SK-MEL-5 (cell line): ENCODE data around the gene TTLL3. TPM values are rescaled to one million over a fixed set of nuclear protein-coding genes. Genes with fewer than 3 reads are reported as not detected.
"Not testable (repeated sequence)": the region's sequence is repeated elsewhere in the genome, so short reads cannot be mapped to it uniquely, and the experiment has no call there.

Experiments
- DNase-seq: peaks from one replicate; pipeline ENCODE4 v3.0.0-alpha.2; 2016; ENCODE audit warnings: low read depth, low spot score
- in situ Hi-C: cut with HindIII; loops from 2 replicates; pipeline ENCODE4 v1.10.0; 2016; ENCODE audit warnings: low sequenced_read_pairs, high pct_unique_total_duplicates, low pct_unique_long_range_greater_than_20kb
- total RNA-seq: library from RNA; depleted of rRNA; stranded (reverse); fragments of >200 nt; shearing (Covaris generic); gene quantifications from 2 replicates; pipeline ENCODE4 v1.2.3, GENCODE V29; 2014

TTLL3 gene
- total RNA-seq, 1 experiment from 2014 or later, result 4.2 TPM

GRCh38 chr3:9820543-9820942, 10.5 kb downstream of the TTLL3 start:
- no peak for DNase-seq
- in situ Hi-C loops, result loop anchor here (25.0 kb wide), 1 partner anchor 142 kb away; the partner anchor contains the start of gene PRRT3

GRCh38 chr3:9820946-9821345, 10.9 kb downstream of the TTLL3 start:
- in situ Hi-C loops, result loop anchor here (25.0 kb wide), 1 partner anchor 141 kb away; the partner anchor contains the start of gene PRRT3

GRCh38 chr3:9825451-9826040, 15.5 kb downstream of the TTLL3 start:
- no peak for DNase-seq
- in situ Hi-C loops, result no loop called here

More at GRCh38 chr3:9820946-9821345, 10.9 kb downstream of the TTLL3 start:
- DNase-seq, result peak; percentile 71

GRCh38 chr3:9826815-9827573, 16.9 kb downstream of the TTLL3 start:
- in situ Hi-C loops, result no loop called here
- peak; percentile 69 for DNase-seq

- DNase-seq, result no peak
- in situ Hi-C loops, result no loop called here
Measured at GRCh38 chr3:9828801-9829755, 19.0 kb downstream of the TTLL3 start.

- in situ Hi-C loops, result no loop called here
- no peak for DNase-seq
Measured at GRCh38 chr3:9831253-9831652, 21.2 kb downstream of the TTLL3 start.

GRCh38 chr3:9833078-9833477, 23.0 kb downstream of the TTLL3 start:
- in situ Hi-C loops, result no loop called here
- DNase-seq, result no peak

GRCh38 chr3:9834520-9835380, 24.7 kb downstream of the TTLL3 start:
- in situ Hi-C loops, result no loop called here
- DNase-seq, result no peak

- in situ Hi-C loops, result no loop called here
- DNase-seq, result no peak
Measured at GRCh38 chr3:9837701-9838582, 27.9 kb downstream of the TTLL3 start.

- in situ Hi-C loops, result no loop called here
- no peak for DNase-seq
Measured at GRCh38 chr3:9838856-9839255, 28.8 kb downstream of the TTLL3 start.

GRCh38 chr3:9841015-9841414, 31.0 kb downstream of the TTLL3 start:
- no peak for DNase-seq
- in situ Hi-C loops, result no loop called here

- peak; percentile 96 for DNase-seq
- in situ Hi-C loops, result no loop called here
Measured at GRCh38 chr3:9843715-9844438, 33.8 kb downstream of the TTLL3 start, which contains the start of gene RPUSD3. TSS of gene RPUSD3 (minus strand) at chr3:9844008. CDS start at chr3:9843990, 18 bp downstream.

- DNase-seq, result no peak
- in situ Hi-C loops, result no loop called here
Measured at GRCh38 chr3:9846231-9846630, 36.2 kb downstream of the TTLL3 start.

GRCh38 chr3:9846931-9847488, 36.9 kb downstream of the TTLL3 start:
- DNase-seq, result no peak
- in situ Hi-C loops, result no loop called here

- peak; percentile 84 for DNase-seq
Measured at GRCh38 chr3:9847870-9848269, 37.8 kb downstream of the TTLL3 start.

More at GRCh38 chr3:9847870-9848269, 37.8 kb downstream of the TTLL3 start:
- in situ Hi-C loops, result not testable (repeated sequence)
